ENCODE measurements around the gene KCNIP2.

DNA sequence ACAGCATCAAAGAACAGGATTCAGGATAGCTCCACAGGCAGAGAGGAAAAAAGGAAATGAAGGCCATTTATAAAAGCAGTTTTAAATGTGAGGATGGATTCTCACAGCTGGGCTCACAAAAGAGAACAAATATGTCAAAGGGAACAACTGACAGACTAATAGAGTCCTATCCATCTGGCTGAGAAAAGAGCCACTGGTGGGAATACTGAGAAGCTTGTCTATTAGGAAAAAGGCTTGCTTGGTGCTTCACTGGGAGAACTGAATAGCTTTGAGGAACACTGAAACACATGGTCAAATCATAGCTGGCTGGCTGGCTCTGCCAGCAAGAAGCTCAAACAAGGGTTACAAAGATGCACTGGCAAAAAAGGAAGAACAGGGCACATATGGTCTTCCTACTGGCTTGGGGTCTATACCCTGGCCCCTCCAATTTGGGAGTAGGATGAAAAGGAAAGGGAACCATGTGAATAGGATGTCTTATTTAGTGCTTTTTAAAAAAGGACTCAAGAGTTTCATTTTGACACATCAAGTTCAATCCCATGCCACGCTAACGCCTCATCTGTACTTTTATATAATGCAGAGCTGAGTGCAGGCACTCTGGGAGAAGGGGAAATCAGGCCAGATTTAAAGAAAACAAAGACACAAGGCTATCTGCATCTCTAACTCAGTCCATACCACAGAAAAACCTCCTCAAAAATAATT is 44.8 kb upstream of the KCNIP2 start:
- TF ChIP-seq, protein P1, sequence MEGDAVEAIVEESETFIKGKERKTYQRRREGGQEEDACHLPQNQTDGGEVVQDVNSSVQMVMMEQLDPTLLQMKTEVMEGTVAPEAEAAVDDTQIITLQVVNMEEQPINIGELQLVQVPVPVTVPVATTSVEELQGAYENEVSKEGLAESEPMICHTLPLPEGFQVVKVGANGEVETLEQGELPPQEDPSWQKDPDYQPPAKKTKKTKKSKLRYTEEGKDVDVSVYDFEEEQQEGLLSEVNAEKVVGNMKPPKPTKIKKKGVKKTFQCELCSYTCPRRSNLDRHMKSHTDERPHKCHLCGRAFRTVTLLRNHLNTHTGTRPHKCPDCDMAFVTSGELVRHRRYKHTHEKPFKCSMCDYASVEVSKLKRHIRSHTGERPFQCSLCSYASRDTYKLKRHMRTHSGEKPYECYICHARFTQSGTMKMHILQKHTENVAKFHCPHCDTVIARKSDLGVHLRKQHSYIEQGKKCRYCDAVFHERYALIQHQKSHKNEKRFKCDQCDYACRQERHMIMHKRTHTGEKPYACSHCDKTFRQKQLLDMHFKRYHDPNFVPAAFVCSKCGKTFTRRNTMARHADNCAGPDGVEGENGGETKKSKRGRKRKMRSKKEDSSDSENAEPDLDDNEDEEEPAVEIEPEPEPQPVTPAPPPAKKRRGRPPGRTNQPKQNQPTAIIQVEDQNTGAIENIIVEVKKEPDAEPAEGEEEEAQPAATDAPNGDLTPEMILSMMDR (IDR thresholded peaks at IDR 0.05; ENCODE audit: extremely low read depth in 1 of 2, insufficient read depth in 1 of 2, low read depth in 1 of 2, low read length in 2 of 2), result no peak
- no peak for TF ChIP-seq POLR2A (IDR thresholded peaks at IDR 0.05; ENCODE audit: low read depth, low read length)
- TF ChIP-seq, protein P2, sequence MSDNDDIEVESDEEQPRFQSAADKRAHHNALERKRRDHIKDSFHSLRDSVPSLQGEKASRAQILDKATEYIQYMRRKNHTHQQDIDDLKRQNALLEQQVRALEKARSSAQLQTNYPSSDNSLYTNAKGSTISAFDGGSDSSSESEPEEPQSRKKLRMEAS (IDR thresholded peaks at IDR 0.05; ENCODE audit: insufficient read depth, insufficient read length), result no peak
- TF ChIP-seq JUN (IDR thresholded peaks at IDR 0.05; ENCODE audit: borderline replicate concordance, insufficient read depth, insufficient read length, low read depth), result no peak

Data from endothelial cell of umbilical vein (primary cell).